Esophagus muscularis mucosa (tissue), 4 donors: ENCODE measurements around the gene ST8SIA6.

Source experiments
- CTCF ChIP-seq, 3 experiments: fragments of 200-600 bp in 2 of 3; fragments of 450-650 bp in 1 of 3; sonication (generic) in 2 of 3; IDR thresholded peaks; one replicate each; pipeline ENCODE4 v1.5.1; 2017 to 2019; ENCODE audit warnings: antibody characterized with exemption in 3 of 3, mild to moderate bottlenecking in 2 of 3, moderate library complexity in 1 of 3
- EP300 ChIP-seq: sonication (generic); formaldehyde crosslinking; IDR thresholded peaks from one replicate; pipeline ENCODE4 v1.6.1; 2017; ENCODE audit warnings: antibody characterized with exemption
- POLR2AphosphoS5 ChIP-seq, 2 donors: sonication (generic); formaldehyde crosslinking; IDR thresholded peaks; one replicate each; pipeline ENCODE4 v1.6.1; 2017; ENCODE audit warnings: antibody characterized with exemption in 2 of 2

GRCh38 chr10:17464545-17464944 is 10.2 kb upstream of the ST8SIA6 start:
- TF ChIP-seq EP300, result no peak
- TF ChIP-seq CTCF (IDR thresholded peaks at IDR 0.05), result no peak
- TF ChIP-seq POLR2AphosphoS5 (IDR thresholded peaks at IDR 0.05), result no peak
